HG03025 (cell line): ENCODE measurements around the gene ATP2B1.

Experiments used
- ATAC-seq: cut with Tn5 transposase; IDR thresholded peaks from one replicate; pipeline ENCODE4 v1.9.1; 2021; ENCODE audit warnings: mild to moderate bottlenecking, moderate library complexity; ENCODE audit not compliant: unreplicated experiment, low FRiP score

The ATP2B1 gene

GRCh38 chr12:89618113-89618862 lies 90.3 kb downstream of the ATP2B1 start:
- no peak for ATAC-seq

GRCh38 chr12:89610366-89610765 lies 98.3 kb downstream of the ATP2B1 start:
- ATAC-seq: no peak

- ATAC-seq: no peak
Observed at GRCh38 chr12:89603678-89604077, 105.0 kb downstream of the ATP2B1 start.

- no peak for ATAC-seq
Observed at GRCh38 chr12:89597770-89598169, 110.9 kb downstream of the ATP2B1 start.

GRCh38 chr12:89597210-89597609 lies 111.4 kb downstream of the ATP2B1 start:
- ATAC-seq: no peak

- no peak for ATAC-seq
Observed at GRCh38 chr12:89593873-89594272, 114.8 kb downstream of the ATP2B1 start.

DNA sequence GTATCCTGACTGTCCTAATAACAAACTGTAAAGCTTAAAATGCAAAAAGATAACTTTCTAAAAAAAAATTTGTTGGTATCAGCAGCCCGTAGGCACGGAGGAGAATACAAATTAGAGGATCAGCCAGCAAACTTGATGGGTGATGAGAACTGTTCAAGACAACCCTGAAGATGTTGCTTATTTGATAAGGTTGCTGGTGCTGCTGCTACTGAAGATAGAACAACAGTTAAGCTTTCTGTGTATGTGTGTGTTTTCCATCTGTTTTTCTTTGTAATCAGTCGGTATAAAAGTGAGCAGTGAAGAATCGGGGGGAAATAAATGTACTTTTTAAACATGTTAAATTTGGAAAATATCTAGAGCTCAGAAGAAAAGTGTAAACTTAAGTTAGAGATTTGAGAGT lies 115.4 kb downstream of the ATP2B1 start:
- ATAC-seq: no peak

DNA sequence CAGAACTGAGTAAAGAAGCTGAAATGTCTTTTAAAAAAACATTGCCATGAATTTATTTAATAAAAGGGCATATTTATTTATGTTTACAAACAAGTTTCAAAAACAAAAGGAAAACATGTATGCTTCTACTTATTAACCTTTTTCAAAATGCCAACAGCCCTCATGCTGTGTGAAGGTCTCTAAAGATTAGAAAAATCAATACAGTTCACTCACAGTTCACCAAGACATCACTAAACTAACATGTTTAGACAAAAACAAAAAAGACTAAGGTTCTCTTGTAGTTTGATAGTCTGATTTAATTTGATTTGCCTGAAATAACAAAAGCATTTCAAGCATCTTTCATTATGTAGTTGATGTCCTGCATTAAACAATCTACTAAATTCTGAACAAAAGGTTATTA lies 118.9 kb downstream of the ATP2B1 start:
- no peak for ATAC-seq

DNA sequence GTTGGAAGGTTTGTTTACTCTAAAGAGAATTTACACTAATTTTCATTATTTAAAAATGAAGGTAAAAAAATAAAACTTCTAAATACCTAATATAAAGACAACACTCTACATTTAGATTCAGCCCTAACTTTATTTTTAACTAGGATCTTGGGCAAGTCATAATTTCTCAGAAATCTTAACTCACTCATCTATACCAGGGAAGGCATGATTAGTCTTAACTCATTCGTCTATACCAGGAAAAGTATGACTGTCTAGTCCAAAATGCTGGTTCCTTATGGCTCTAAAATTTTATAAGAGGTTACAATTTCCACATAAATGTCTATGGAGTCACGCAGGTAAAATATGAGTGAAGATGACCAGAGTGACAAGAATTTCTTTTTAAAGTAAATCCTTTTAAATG lies 130.1 kb downstream of the ATP2B1 start:
- no peak for ATAC-seq

GRCh38 chr12:89576572-89577220 lies 131.9 kb downstream of the ATP2B1 start:
- no peak for ATAC-seq

DNA sequence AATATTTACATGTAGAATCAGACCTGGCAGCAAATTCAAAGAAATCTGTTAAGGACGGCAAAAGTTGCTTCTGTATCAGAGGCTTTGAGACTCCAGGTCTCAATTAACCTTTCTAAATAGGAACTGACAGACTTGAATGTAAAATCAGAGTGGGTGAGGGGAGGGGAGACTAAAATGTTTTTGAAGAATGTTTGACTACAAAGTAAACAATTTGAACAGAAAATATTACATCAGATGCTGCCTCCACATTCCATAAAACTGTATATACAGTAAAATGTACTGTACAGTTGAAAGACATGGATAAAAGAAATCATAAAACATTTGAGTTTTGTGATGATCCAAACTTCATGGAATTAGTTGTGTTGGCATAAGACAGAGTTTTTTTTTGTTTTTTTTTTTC lies 133.3 kb downstream of the ATP2B1 start:
- no peak for ATAC-seq

DNA sequence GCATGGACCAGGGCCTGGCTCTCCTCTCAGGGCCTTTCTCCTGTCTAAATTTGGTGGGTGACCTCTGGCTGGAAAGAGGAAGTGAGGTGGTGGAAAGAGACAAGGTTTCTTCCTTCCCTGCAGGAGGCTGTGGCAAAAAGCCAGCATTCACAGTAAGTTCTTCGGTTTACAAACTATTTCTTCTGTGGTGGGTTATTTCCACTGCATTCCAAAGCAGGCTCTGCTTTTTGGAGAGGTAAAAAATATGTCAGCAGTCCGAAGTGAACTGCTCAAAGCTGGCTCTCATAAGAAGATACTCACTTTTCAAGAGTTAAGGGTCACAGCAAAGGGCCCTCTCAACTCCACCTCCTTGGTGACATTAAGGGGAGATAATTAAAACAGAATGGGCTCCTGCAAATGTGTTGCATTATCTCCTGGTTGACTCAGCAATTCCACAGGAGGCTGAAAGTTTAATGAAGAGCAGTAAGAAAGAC lies 133.9 kb downstream of the ATP2B1 start:
- ATAC-seq: no peak

DNA sequence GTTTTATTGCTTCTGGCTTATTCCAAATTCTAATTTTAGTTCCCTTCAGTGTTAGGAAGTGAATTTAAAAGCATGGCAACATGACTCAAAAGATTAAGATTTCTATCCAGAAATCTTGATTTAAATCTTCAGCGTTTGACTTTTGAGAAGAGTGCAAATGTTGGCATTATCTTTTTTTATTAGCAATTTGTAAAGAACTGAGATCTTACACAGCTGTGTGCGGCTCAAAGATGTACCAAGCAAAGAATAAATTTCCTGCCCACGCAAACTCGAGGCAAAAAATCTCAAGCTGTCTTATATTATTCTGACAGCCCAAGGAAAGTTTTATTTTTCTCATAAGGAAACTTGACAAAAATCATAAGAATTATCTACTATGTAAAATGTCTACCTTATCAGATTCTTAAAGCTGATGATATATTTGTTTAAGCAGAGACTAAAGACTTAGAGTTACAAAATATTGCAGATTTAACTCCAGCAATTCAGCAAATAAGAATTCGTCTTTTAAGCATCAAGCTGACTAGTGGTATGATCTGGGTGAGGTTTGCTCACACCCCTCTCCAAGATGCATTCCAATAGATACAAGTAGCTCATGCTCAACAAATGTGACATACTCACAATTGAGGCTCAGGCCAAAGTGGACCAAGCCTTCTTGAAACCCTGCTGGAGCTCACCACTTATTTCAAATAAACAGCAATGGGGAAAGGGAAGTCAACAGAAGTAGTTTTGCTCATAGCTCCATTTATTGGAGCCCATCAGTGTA lies 135.4 kb downstream of the ATP2B1 start:
- ATAC-seq: no peak

DNA sequence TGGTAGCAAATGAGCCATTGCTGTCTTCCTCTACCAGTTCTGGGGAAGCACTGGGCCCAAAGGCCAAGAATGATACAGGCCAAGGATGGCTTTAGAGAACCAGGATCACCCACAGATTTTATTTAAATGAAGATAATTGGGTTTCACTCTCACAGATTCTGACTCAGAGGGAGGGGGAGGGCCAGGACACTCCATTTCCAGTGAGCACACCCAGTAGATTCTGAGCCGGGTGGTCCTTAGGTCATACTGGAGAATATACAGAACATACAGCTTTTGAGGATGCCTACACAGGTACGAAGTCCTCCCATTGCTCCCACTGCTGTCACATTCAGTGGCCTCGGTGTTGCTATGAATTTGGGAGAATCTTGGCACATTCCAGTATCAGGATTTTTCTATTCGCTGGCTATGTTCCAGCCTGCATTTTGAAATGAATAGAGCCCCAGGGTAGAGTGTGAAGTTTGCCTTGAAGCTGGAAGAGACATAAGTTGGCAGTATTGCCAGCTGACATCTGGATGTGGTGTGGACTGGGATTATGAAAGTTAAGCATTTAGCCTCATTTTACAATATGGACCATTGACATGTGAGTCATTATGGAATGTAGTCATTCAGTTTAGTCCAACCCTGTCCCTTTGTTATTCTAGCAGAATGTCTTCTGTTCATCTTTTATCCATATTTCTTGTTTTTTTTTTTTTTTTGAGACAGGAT lies 137.0 kb downstream of the ATP2B1 start:
- ATAC-seq: no peak

- ATAC-seq: no peak
Observed at GRCh38 chr12:89568484-89568883, 140.2 kb downstream of the ATP2B1 start.

- no peak for ATAC-seq
Observed at GRCh38 chr12:89567691-89568239, 140.9 kb downstream of the ATP2B1 start.

- ATAC-seq: no peak
Observed at GRCh38 chr12:89566615-89567014, 142.0 kb downstream of the ATP2B1 start.

DNA sequence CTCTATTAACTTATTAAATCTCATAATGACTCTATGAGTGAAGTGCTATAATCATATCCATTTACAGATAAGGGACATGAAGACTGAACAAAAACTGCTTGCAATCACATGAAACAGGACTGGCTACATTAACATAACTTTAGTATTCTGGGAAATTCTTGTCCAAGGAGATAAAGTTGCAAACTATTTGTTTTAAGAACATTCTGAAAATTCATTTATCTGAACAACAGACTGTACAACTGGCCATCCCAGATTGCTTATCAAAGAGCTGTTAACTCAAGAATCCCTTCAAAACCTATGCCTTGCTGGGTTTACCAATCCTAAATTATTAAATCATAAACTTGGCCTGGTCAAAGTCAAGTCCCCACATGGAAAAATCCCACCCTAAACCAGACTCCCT lies 143.6 kb downstream of the ATP2B1 start:
- ATAC-seq: no peak

DNA sequence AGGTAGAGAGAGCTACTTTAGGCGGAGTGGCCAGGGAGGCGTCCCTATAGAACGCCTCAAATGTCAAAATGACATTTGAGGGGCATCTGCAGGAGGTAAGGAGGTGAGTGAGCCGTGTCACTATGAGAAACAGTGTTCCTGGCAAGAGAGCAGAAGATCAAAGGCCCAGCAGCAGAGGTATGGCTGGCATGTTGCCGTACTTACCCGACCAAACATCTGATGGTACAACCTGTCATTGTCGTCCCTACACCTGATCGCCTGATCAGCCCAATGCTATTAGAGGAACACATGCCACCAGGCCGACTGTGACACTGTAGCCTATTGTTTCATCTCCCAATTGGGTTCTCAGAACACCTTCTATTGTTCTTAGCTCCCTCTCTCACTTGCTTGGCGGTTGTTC lies 148.9 kb downstream of the ATP2B1 start:
- no peak for ATAC-seq

- ATAC-seq: no peak
Observed at GRCh38 chr12:89556976-89557375, 151.7 kb downstream of the ATP2B1 start.

GRCh38 chr12:89552376-89552775 lies 156.3 kb downstream of the ATP2B1 start:
- ATAC-seq: no peak
